ENCODE results near the gene RABGAP1L.

GRCh38 chr1:174497478-174497877 lies 338.2 kb downstream of the RABGAP1L start:
- TF ChIP-seq CTCF (IDR thresholded peaks at IDR 0.05) (no peak), POLR2A (IDR thresholded peaks at IDR 0.05) (no peak)

Measured in Peyer's patch (tissue), 4 donors.